HG03045 (cell line): ENCODE measurements around the gene BMP7.

Source experiments
- ATAC-seq: cut with Tn5 transposase; IDR thresholded peaks from one replicate; pipeline ENCODE4 v1.9.1; 2021; ENCODE audit warnings: mild to moderate bottlenecking, moderate library complexity; ENCODE audit not compliant: unreplicated experiment

Gene BMP7

GRCh38 chr20:57214427-57214826 lies 52.0 kb downstream of the BMP7 start:
- ATAC-seq, result no peak

GRCh38 chr20:57213924-57214323 lies 52.5 kb downstream of the BMP7 start:
- ATAC-seq, result no peak

GRCh38 chr20:57213291-57213690 lies 53.1 kb downstream of the BMP7 start:
- no peak for ATAC-seq

DNA sequence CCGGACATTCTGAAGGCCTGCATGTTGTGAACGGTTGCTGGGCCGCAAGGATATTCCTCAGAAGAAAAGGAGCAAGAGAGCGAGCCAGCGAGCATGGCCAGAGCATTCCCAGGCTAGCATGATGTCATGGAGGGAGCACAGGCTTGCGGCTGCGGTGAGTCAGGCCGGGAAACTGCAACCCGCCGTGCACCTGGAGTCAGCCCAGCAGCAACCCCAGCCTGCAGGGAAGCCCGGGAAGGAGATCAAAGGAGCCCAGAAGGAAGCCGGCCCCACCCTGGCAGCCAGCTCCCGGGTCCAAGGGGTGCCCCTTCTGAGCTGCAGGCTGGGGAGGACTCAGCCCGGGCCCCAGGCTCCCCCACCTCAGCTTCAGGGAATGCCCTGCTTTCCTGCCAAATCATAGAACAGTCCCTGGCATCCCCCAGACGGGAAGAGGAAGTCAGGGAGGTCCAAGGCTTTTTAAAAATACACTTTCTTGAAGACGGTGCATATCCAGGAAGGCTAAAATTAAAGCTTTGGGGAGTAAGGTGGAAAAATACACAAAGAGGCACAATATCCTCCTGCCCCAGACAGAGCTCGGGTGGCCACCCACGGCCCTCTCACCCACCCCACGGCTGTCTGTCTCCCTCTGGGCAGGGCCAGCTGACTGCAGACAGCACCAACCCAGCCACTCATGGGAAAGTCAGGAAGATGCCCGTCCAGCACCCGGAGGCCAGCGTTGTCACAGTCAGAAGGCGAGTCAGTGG lies 53.7 kb downstream of the BMP7 start:
- no peak for ATAC-seq

GRCh38 chr20:57211908-57212533 lies 54.4 kb downstream of the BMP7 start:
- no peak for ATAC-seq

GRCh38 chr20:57211406-57211805 lies 55.0 kb downstream of the BMP7 start:
- ATAC-seq, result no peak

GRCh38 chr20:57210911-57211280 lies 55.5 kb downstream of the BMP7 start:
- no peak for ATAC-seq

GRCh38 chr20:57210054-57210910 lies 56.2 kb downstream of the BMP7 start:
- no peak for ATAC-seq

GRCh38 chr20:57209413-57209812 lies 57.0 kb downstream of the BMP7 start:
- no peak for ATAC-seq

DNA sequence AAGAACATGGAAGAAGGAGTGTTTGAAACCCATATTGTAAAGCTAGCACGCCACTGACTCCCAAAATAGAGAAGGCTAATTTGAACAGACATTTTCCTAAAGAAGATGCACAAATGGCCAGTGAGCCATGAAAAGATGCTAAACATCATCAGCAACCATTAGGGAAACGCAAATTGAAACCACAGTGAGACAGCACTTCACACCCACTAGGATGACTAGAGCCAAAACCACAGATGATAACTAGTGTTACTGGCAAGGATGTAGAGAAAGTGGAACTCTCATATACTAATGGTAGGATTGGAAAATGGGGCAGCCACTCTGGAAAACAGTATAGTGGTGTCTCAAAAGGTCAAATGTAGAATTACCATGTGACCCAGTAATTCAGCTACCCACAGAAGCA lies 58.2 kb downstream of the BMP7 start:
- no peak for ATAC-seq

- no peak for ATAC-seq
These were observed 59.2 kb downstream of the BMP7 start for GRCh38 chr20:57207251-57207650.

GRCh38 chr20:57205606-57206219 lies 60.7 kb downstream of the BMP7 start:
- ATAC-seq, result no peak

- no peak for ATAC-seq
These were observed 62.5 kb downstream of the BMP7 start for GRCh38 chr20:57203986-57204385.

DNA sequence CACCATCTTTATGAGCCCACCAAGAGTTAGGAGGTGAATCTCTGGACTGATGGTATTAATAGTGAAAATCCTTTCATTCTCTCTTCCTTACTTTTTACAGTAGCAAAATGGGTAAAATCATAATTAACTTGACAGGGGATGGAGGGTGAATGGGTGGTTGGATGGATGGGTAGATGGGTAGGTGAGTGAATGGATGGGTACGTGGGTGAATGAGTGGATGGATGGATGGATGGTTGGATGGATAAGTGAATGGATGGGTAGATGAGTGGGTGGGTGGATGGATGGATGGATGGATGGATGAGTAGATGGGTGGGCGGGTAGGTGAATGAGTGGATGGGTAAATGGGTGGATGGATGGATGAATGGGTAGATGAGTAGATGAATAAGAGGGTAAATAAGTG lies 63.2 kb downstream of the BMP7 start:
- ATAC-seq, result no peak

DNA sequence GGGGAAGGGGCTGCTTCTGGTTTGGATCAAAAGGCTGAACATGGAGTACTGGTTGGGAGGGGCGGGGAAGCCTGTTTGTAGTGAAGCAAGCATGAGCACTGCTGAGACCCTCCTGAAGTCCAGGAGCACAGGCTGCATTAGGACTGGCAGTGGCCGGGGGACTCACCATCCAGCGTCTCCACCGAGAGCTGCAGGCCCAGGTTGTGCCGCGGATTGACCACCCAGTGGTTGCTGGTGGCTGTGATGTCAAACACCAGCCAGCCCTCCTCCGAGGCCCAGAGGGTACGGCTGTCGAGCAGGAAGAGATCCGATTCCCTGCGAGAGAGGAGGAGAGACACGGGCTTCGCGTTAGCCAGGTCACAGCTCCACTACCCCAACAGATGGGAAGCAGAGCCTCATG lies 64.1 kb downstream of the BMP7 start:
- ATAC-seq, result no peak

DNA sequence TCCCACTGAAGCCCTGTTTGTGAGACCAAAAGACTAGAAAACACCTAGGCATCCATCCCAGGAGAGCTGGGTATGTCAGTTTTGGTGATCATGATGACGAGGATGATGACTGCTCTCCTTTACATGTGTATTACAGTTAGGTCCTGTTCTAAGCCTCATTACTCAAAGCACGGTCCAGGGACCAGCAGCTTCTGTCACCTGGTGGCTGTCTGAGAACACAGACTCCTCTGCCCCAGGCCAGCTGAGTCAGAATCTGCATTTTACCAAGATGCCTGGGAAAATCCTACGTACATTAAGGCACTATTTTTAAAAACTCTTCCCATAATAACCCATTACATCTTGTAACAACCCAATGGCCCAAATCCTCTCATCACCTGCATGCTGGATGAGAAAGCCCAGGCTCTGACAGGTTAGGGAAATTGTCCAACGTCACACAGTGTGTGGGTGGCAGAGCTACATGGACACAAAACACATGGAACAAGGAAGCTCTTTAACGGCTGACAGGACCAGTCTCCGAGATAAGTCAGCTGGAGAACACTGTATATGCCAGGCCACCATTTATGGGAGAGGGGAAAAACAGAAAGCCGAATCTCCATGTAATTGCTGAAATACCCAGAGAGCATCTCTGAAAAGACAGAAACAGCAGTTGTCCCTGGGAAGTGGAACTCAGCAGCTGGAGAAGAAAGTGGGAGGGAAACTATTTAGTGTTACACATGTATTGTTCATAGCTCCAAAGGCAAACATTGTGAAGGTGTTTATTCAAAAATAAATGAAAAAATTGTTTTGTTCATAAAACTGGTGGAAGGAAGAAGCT lies 65.4 kb downstream of the BMP7 start:
- no peak for ATAC-seq

DNA sequence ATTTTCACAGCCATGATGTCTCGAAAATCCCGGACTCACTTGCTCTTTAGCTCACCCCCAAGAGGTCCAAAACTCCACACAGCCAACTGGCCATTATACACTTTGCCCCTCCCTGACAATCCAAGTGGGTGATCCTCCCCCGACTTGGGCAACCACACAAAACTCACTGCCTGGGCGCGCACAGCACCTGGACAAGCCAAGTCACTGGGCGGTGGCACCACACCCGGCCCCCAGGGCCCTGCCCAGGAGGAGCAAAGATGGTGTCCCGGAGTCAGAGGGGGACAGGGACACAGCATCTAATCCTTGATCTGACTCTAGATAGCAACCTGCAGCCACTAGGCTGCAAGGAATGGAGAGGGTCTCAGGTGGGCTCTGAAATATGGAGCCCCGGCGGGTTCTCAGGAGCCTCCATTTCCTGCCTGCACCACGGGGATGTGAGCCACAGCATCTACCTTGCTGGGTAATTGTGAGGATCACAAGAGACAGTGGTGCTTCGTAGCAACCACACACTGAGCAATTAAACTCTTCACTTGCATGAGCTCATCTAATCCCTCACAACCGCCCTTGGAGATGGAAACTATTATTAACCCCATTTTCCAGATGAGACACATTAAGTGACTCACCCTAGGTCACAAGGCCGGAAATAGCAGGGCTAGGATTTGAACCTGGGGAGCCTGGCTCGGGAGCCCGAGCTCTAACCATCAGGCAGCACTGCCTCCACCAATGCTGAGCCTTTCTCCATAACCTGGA lies 66.6 kb downstream of the BMP7 start:
- no peak for ATAC-seq

DNA sequence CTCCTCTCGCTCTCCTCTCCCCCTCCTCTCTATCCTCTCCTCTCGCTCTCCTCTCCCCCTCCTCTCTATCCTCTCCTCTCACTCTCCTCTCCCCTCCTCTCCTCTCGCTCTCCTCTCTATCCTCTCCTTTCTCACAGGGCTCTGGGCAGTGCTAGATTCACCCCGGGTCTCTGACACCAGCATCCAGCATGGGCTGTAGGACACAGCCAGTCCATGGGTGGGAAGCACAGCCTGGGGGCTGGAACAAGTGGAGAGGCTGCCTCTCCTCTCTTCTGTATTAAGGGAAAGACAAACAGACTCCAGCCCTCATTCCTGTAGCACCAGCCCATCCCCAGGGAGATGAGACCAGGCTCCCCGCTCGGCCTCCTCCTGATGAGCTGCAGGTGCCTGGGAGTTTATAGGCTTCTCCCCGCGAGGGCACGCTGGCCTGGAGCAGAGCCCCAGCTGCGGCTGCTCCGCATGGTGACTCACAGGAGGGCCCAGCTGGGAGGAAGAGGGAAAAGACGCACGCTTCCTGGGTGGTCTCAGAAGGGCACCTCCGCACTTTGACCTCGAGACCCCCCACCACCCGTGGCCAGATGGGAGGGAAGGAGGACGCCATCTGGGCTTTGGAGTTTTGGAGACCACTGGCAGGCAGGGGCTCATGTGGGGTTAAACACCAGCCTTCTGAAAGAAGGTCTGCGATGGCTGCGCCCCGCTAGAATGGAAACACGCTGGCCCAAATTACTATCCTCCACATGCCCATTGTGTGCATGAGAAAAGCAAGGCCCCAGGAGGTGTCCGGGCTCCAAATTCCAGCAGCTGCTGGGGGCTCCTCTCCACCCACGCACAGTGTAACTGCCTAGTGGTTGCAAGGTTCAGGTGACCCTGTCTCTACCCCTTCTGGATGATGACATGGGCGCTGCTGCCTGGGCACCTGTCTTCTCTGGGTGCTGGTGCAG lies 68.0 kb downstream of the BMP7 start:
- ATAC-seq, result no peak
